GM23338 (cell line): Measurements from ENCODE around the gene EIF2A. TPM values are rescaled to one million over a fixed set of nuclear protein-coding genes. Genes with fewer than 3 reads are reported as not detected.

ENCODE experiments used
- ATAC-seq: fragments of 200-7000 bp; cut with Tn5 transposase; 3 replicates; pipeline ENCODE4 v1.9.1; 2020
- DNase-seq: peaks from one replicate; pipeline ENCODE4 v3.0.0-alpha.2; 2015; ENCODE audit warnings: low spot score
- H2AFZ ChIP-seq: fragments of 200-600 bp; sonication (generic); 2 replicates; pipeline ENCODE4 v1.8.0; 2016; ENCODE audit warnings: antibody characterized with exemption, mild to moderate bottlenecking, moderate library complexity
- H3F3A ChIP-seq: fragments of 200-600 bp; sonication (generic); replicated peaks from 2 replicates; pipeline ENCODE4 v1.8.0; 2017; ENCODE audit warnings: antibody characterized with exemption, mixed run types, low read depth
- H3K27ac ChIP-seq: fragments of 200-600 bp; sonication (generic); 2 replicates; pipeline ENCODE4 v1.6.1; 2016; ENCODE audit warnings: low read depth
- H3K27me3 ChIP-seq: fragments of 200-600 bp; sonication (generic); 2 replicates; pipeline ENCODE4 v1.8.0; 2016; ENCODE audit warnings: mild to moderate bottlenecking, mixed run types, moderate library complexity; ENCODE audit not compliant: insufficient read depth
- H3K36me3 ChIP-seq: fragments of 200-600 bp; sonication (generic); 2 replicates; pipeline ENCODE4 v1.8.0; 2016; ENCODE audit warnings: mild to moderate bottlenecking; ENCODE audit not compliant: insufficient read depth
- H3K4me1 ChIP-seq: fragments of 200-600 bp; sonication (generic); 2 replicates; pipeline ENCODE4 v1.8.0; 2016; ENCODE audit warnings: mild to moderate bottlenecking, moderate library complexity; ENCODE audit not compliant: insufficient read depth
- H3K4me2 ChIP-seq: fragments of 200-600 bp; sonication (generic); 2 replicates; pipeline ENCODE4 v1.7.1; 2017; ENCODE audit warnings: mixed run types
- H3K4me3 ChIP-seq: fragments of 200-600 bp; sonication (generic); 2 replicates; pipeline ENCODE4 v1.6.1; 2016; ENCODE audit warnings: mixed run types
- H3K79me2 ChIP-seq: fragments of 200-600 bp; sonication (generic); replicated peaks from 2 replicates; pipeline ENCODE4 v1.8.0; 2017; ENCODE audit warnings: mild to moderate bottlenecking; ENCODE audit not compliant: insufficient read depth
- H3K9me2 ChIP-seq: fragments of 200-600 bp; sonication (generic); 2 replicates; pipeline ENCODE4 v1.8.0; 2017; ENCODE audit not compliant: insufficient read depth
- H4K20me1 ChIP-seq: fragments of 200-600 bp; sonication (generic); replicated peaks from 2 replicates; pipeline ENCODE4 v1.8.0; 2017; ENCODE audit warnings: mild to moderate bottlenecking; ENCODE audit not compliant: insufficient read depth
- H3K27ac Mint-ChIP-seq: 2 replicates; pipeline ENCODE4 v1.8.0; 2020; ENCODE audit warnings: inconsistent platforms, mild to moderate bottlenecking, moderate library complexity, mixed read lengths
- H3K27me3 Mint-ChIP-seq: 3 replicates; pipeline ENCODE4 v1.8.0; 2022; ENCODE audit warnings: low read depth, mild to moderate bottlenecking, moderate library complexity, mixed read lengths, inconsistent platforms; ENCODE audit not compliant: insufficient read depth, poor library complexity
- H3K36me3 Mint-ChIP-seq: 3 replicates; pipeline ENCODE4 v1.8.0; 2021; ENCODE audit warnings: low read depth, mild to moderate bottlenecking, inconsistent platforms, moderate library complexity, mixed read lengths
- H3K4me1 Mint-ChIP-seq: 3 replicates; pipeline ENCODE4 v1.8.0; 2020; ENCODE audit warnings: mild to moderate bottlenecking, inconsistent platforms, mixed read lengths
- H3K4me3 Mint-ChIP-seq: 3 replicates; pipeline ENCODE4 v1.8.0; 2021; ENCODE audit warnings: moderate library complexity, mild to moderate bottlenecking, inconsistent platforms, mixed read lengths
- H3K9me3 Mint-ChIP-seq: 3 replicates; pipeline ENCODE4 v1.8.0; 2020; ENCODE audit warnings: moderate library complexity, mild to moderate bottlenecking, inconsistent platforms, mixed read lengths
- CREB1 ChIP-seq: fragments of 250-450 bp; sonication (Bioruptor Pico); IDR thresholded peaks from 2 replicates; pipeline ENCODE4 v1.5.0; 2020; ENCODE audit warnings: low read depth, mild to moderate bottlenecking, moderate library complexity
- EZH2 ChIP-seq: fragments of 200-600 bp; sonication (generic); IDR thresholded peaks from one replicate; pipeline ENCODE4 v1.8.0; 2017; ENCODE audit warnings: antibody characterized with exemption, mild to moderate bottlenecking, low read depth; ENCODE audit not compliant: unreplicated experiment
- JUNB ChIP-seq: IDR thresholded peaks from one replicate; pipeline ENCODE4 v1.6.1; 2016; ENCODE audit warnings: antibody characterized with exemption; ENCODE audit not compliant: unreplicated experiment
- POLR2AphosphoS5 ChIP-seq: IDR thresholded peaks from 2 replicates; pipeline ENCODE4 v1.6.1; 2016; ENCODE audit warnings: antibody characterized with exemption, low read depth
- ZNF331 ChIP-seq: fragments of 250-450 bp; sonication (Bioruptor Pico); IDR thresholded peaks from 2 replicates; pipeline ENCODE4 v1.5.0; 2020; ENCODE audit warnings: low read depth, mild to moderate bottlenecking, moderate library complexity
- polyA plus RNA-seq: library from polyadenylated mRNA; unstranded; fragments of >200 nt; fragmentation: Nextera tagmentation; extraction: Ambion mirVana; gene quantifications from 2 replicates; pipeline ENCODE4 v1.2.1, GENCODE V29; 2016
- total RNA-seq: library from RNA; depleted of rRNA; stranded (reverse); fragments of >200 nt; shearing (Covaris generic); gene quantifications from 2 replicates; pipeline ENCODE4 v1.2.3, GENCODE V29; 2014
- TF ChIP-seq, protein P1 (sequence below), 2 experiments: fragments of 200-600 bp in 1 of 2; sonication (generic) in 1 of 2; conservative IDR thresholded peaks; 2 replicates each; pipeline versions ENCODE4 v1.5.1 to v1.6.1; 2016 to 2017; ENCODE audit warnings: antibody characterized with exemption in 2 of 2, low read depth in 2 of 2, mild to moderate bottlenecking in 2 of 2, moderate library complexity in 1 of 2
- TF ChIP-seq, protein P2 (sequence below): fragments of 250-450 bp; sonication (Bioruptor Pico); IDR thresholded peaks from 2 replicates; pipeline ENCODE4 v1.5.0; 2020; ENCODE audit warnings: mild to moderate bottlenecking, moderate library complexity
- TF ChIP-seq, protein P3 (sequence below): IDR thresholded peaks from 2 replicates; pipeline ENCODE4 v1.6.1; 2016; ENCODE audit warnings: antibody characterized with exemption
- TF ChIP-seq, protein P4 (sequence below): IDR thresholded peaks from one replicate; pipeline ENCODE4 v1.6.1; 2018; ENCODE audit warnings: antibody characterized with exemption; ENCODE audit not compliant: unreplicated experiment

The EIF2A gene
- total and polyA plus RNA-seq, 2 experiments from 2014 or later: 95.2 to 153 TPM

- ATAC-seq (no peak), DNase-seq (no peak)
- peaks cover 1% of the 10 kb centered on the region for H3K27me3 Mint-ChIP-seq
- H3K4me3 Mint-ChIP-seq: no peak overlapping the region
- Histone ChIP-seq H4K20me1 (no peaks in the 10 kb centered on the region; the same call in 1 of the 2 replicates), H3K9me2 (no peaks in the 10 kb centered on the region), H3K4me3 (no peak overlapping the region), H3K4me1 (no peaks in the 10 kb centered on the region), H3K27me3 (no peaks in the 10 kb centered on the region), H2AFZ (no peak overlapping the region), H3K79me2 (no peaks in the 10 kb centered on the region), H3K27ac (no peak overlapping the region), H3K36me3 (peaks cover 30% of the 10 kb centered on the region; the same call in 1 of the 2 replicates), H3K4me2 (no peak overlapping the region), H3F3A (no peaks in the 10 kb centered on the region; the same call in 1 of the 2 replicates)
- H3K4me1 Mint-ChIP-seq: no peaks in the 10 kb centered on the region
- TF ChIP-seq JUNB: no peak
- no peak for TF ChIP-seq EZH2
- TF ChIP-seq, protein P1, sequence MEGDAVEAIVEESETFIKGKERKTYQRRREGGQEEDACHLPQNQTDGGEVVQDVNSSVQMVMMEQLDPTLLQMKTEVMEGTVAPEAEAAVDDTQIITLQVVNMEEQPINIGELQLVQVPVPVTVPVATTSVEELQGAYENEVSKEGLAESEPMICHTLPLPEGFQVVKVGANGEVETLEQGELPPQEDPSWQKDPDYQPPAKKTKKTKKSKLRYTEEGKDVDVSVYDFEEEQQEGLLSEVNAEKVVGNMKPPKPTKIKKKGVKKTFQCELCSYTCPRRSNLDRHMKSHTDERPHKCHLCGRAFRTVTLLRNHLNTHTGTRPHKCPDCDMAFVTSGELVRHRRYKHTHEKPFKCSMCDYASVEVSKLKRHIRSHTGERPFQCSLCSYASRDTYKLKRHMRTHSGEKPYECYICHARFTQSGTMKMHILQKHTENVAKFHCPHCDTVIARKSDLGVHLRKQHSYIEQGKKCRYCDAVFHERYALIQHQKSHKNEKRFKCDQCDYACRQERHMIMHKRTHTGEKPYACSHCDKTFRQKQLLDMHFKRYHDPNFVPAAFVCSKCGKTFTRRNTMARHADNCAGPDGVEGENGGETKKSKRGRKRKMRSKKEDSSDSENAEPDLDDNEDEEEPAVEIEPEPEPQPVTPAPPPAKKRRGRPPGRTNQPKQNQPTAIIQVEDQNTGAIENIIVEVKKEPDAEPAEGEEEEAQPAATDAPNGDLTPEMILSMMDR (conservative IDR thresholded peaks at IDR 0.05; ENCODE audit: low read depth in 2 of 2): no peak
- TF ChIP-seq, protein P2, sequence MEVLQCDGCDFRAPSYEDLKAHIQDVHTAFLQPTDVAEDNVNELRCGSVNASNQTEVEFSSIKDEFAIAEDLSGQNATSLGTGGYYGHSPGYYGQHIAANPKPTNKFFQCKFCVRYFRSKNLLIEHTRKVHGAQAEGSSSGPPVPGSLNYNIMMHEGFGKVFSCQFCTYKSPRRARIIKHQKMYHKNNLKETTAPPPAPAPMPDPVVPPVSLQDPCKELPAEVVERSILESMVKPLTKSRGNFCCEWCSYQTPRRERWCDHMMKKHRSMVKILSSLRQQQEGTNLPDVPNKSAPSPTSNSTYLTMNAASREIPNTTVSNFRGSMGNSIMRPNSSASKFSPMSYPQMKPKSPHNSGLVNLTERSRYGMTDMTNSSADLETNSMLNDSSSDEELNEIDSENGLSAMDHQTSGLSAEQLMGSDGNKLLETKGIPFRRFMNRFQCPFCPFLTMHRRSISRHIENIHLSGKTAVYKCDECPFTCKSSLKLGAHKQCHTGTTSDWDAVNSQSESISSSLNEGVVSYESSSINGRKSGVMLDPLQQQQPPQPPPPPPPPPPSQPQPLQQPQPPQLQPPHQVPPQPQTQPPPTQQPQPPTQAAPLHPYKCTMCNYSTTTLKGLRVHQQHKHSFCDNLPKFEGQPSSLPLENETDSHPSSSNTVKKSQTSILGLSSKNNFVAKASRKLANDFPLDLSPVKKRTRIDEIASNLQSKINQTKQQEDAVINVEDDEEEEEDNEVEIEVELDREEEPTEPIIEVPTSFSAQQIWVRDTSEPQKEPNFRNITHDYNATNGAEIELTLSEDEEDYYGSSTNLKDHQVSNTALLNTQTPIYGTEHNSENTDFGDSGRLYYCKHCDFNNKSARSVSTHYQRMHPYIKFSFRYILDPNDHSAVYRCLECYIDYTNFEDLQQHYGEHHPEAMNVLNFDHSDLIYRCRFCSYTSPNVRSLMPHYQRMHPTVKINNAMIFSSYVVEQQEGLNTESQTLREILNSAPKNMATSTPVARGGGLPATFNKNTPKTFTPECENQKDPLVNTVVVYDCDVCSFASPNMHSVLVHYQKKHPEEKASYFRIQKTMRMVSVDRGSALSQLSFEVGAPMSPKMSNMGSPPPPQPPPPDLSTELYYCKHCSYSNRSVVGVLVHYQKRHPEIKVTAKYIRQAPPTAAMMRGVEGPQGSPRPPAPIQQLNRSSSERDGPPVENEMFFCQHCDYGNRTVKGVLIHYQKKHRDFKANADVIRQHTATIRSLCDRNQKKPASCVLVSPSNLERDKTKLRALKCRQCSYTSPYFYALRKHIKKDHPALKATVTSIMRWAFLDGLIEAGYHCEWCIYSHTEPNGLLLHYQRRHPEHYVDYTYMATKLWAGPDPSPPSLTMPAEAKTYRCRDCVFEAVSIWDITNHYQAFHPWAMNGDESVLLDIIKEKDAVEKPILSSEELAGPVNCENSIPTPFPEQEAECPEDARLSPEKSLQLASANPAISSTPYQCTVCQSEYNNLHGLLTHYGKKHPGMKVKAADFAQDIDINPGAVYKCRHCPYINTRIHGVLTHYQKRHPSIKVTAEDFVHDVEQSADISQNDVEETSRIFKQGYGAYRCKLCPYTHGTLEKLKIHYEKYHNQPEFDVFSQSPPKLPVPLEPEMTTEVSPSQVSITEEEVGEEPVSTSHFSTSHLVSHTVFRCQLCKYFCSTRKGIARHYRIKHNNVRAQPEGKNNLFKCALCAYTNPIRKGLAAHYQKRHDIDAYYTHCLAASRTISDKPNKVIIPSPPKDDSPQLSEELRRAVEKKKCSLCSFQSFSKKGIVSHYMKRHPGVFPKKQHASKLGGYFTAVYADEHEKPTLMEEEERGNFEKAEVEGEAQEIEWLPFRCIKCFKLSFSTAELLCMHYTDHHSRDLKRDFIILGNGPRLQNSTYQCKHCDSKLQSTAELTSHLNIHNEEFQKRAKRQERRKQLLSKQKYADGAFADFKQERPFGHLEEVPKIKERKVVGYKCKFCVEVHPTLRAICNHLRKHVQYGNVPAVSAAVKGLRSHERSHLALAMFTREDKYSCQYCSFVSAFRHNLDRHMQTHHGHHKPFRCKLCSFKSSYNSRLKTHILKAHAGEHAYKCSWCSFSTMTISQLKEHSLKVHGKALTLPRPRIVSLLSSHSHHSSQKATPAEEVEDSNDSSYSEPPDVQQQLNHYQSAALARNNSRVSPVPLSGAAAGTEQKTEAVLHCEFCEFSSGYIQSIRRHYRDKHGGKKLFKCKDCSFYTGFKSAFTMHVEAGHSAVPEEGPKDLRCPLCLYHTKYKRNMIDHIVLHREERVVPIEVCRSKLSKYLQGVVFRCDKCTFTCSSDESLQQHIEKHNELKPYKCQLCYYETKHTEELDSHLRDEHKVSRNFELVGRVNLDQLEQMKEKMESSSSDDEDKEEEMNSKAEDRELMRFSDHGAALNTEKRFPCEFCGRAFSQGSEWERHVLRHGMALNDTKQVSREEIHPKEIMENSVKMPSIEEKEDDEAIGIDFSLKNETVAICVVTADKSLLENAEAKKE: no peak
- no peak for TF ChIP-seq ZNF331 (CRISPR knock-in tag)
- TF ChIP-seq CREB1: no peak
- TF ChIP-seq, protein P3, sequence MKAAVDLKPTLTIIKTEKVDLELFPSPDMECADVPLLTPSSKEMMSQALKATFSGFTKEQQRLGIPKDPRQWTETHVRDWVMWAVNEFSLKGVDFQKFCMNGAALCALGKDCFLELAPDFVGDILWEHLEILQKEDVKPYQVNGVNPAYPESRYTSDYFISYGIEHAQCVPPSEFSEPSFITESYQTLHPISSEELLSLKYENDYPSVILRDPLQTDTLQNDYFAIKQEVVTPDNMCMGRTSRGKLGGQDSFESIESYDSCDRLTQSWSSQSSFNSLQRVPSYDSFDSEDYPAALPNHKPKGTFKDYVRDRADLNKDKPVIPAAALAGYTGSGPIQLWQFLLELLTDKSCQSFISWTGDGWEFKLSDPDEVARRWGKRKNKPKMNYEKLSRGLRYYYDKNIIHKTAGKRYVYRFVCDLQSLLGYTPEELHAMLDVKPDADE: no peak
- TF ChIP-seq, protein P4, sequence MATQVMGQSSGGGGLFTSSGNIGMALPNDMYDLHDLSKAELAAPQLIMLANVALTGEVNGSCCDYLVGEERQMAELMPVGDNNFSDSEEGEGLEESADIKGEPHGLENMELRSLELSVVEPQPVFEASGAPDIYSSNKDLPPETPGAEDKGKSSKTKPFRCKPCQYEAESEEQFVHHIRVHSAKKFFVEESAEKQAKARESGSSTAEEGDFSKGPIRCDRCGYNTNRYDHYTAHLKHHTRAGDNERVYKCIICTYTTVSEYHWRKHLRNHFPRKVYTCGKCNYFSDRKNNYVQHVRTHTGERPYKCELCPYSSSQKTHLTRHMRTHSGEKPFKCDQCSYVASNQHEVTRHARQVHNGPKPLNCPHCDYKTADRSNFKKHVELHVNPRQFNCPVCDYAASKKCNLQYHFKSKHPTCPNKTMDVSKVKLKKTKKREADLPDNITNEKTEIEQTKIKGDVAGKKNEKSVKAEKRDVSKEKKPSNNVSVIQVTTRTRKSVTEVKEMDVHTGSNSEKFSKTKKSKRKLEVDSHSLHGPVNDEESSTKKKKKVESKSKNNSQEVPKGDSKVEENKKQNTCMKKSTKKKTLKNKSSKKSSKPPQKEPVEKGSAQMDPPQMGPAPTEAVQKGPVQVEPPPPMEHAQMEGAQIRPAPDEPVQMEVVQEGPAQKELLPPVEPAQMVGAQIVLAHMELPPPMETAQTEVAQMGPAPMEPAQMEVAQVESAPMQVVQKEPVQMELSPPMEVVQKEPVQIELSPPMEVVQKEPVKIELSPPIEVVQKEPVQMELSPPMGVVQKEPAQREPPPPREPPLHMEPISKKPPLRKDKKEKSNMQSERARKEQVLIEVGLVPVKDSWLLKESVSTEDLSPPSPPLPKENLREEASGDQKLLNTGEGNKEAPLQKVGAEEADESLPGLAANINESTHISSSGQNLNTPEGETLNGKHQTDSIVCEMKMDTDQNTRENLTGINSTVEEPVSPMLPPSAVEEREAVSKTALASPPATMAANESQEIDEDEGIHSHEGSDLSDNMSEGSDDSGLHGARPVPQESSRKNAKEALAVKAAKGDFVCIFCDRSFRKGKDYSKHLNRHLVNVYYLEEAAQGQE: no peak
- TF ChIP-seq POLR2AphosphoS5: no peak
- H3K27ac Mint-ChIP-seq: no peak overlapping the region
- H3K9me3 Mint-ChIP-seq: no peaks in the 10 kb centered on the region
- H3K36me3 Mint-ChIP-seq: peaks cover 64% of the 10 kb centered on the region
Measured at GRCh38 chr3:150581174-150581573, 34.6 kb downstream of the EIF2A start.
